ENCODE results near the gene PMM1.
"Not testable (repeated sequence)": the region's sequence is repeated elsewhere in the genome, so short reads cannot be mapped to it uniquely, and the experiment has no call there.

Gene PMM1

DNA sequence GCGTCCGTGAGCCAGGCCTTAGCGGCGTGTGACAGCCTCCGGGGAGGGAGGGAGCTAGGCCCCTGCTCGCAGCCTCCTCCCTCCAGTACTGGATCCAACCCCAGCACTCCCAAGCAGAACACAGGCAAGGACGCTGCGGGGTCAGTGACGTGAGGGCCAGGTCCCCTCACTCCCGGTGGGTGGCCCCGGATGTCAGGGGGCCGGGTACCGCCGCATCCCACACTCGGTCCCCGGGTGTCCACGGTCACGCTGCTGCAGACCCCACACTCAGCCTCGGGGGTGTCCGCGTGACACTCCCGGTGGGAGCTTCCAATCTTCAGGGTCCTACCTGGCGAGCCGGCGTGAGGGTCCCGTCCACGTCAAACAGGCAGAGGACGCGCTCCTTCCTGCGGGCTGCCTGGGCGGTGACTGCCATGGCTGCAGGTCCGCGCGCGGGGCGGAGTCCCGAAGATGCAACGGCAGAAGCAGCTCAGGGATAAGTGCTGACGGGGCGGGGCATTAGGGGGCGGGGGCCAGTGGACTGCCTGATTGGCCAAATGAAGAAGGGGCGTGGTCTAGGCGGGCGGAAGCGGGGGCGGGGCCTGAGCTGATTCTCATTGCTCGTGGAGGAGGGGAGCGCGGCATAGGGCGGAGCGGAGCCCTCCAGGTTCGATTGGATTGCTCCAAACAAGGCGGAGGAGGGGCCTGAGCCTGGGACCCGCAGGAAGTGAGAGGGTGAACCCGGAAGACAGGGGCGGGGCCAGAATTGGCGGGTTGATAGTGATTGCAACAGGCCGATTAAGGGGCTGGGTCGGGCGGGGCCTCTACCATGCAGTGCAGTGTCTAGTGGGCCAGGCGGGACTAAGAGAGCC, at the start of gene PMM1:
PMM1 (minus strand) TSS at position 450 of the 851 bp plus-strand sequence; CDS start at position 415, 35 bp downstream.
- peak; percentile 98 to 99 for DNase-seq

DNA sequence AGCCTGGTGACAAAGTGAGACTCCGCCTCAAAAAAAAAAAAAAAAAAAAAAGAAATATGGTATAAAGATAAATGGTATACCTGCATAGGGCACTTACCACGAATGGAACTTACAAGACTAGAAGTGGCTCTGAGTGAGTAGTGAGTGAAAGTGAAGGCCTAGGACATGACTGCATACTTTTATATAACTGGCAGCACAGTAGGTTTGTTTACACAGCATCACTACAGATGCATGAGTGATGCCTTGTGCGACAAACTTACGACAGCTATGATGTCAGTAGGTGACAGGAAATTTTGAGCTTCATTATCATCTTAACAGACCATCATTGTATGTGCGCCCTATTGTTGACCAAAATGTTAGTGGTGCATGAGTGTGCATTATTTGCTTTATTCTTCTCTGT, 49.1 kb upstream of the PMM1 start:
- DNase-seq, result peak in 1 of 2 experiments; percentile 6

DNA sequence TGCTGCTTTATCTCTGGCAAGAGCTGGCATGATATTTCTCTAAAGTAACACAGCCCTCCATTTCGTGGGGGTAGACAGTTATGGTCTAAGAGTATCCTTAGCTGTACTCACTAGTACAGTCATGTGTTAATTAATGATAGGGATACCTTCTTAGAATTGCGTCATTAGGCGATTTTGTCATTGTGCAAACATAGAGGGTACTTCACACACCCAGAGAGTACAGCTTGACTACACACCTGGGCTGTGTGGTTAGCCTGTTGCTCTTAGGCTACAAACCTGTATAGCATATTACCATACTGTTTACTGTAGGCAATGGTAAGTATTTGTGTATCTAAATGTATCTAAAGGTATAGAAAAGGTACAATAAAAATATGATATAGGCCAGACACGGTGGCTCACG, 48.5 kb upstream of the PMM1 start:
- DNase-seq, result no peak

- DNase-seq, result not testable (repeated sequence)
Measured at GRCh38 chr22:41637623-41638022, 48.0 kb upstream of the PMM1 start.

DNA sequence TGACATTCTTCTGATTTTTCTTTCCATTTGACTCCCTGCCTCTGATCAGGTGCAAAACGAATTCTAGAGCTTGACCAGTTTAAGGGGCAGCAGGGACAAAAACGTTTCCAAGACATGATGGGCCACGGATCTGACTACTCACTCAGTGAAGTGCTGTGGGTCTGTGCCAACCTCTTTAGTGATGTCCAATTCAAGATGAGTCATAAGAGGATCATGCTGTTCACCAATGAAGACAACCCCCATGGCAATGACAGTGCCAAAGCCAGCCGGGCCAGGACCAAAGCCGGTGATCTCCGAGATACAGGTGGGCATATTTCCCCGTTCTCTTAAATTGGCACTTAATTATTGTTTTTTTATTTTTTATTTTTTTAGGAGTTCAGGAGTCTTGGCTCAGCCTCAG, 46.8 kb upstream of the PMM1 start:
- no peak for DNase-seq

DNA sequence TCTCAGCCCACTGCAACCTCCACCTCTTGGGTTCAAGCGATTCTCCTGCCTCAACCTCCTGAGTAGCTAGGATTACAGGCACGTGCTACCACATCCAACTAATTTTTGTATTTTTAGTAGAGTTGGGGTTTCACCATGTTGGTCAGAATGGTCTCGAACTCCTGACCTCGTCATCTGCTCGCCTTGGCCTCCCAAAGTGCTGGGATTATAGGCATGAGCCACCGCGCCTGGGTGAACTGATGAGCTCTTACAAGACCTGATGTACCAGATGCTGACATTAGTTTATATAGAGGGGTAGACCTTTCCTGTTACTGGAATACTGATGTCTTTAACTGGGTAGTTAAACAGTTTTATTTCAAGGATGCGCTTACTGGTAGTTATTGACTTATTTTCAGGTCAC, 45.0 kb upstream of the PMM1 start:
- not testable (repeated sequence) for DNase-seq

DNA sequence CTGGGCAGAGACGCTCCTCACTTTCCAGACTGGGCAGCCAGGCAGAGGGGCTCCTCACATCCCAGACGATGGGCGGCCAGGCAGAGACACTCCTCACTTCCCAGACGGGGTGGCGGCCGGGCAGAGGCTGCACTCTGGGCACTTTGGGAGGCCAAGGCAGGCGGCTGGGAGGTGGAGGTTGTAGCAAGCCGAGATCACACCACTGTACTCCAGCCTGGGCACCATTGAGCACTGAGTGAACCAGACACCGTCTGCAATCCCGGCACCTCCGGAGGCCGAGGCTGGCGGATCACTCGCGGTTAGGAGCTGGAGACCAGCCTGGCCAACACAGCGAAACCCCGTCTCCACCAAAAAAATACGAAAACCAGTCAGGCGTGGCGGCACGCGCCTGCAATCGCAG, 42.0 kb upstream of the PMM1 start:
- not testable (repeated sequence) for DNase-seq

GRCh38 chr22:41631115-41631514, 41.5 kb upstream of the PMM1 start:
- not testable (repeated sequence) for DNase-seq

- DNase-seq, result no peak
Measured at GRCh38 chr22:41625577-41625976, 35.9 kb upstream of the PMM1 start.

DNA sequence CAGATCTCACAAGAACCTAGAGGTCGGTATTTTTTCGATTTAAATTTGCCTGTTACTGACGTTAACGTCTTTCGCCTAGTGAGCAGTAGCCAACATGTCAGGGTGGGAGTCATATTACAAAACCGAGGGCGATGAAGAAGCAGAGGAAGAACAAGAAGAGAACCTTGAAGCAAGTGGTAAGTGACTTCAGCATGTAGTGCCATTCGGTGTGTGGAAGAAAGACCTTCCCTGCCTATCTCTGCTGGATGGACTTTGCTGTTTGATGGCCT, 32.2 kb upstream of the PMM1 start:
- no peak for DNase-seq

DNA sequence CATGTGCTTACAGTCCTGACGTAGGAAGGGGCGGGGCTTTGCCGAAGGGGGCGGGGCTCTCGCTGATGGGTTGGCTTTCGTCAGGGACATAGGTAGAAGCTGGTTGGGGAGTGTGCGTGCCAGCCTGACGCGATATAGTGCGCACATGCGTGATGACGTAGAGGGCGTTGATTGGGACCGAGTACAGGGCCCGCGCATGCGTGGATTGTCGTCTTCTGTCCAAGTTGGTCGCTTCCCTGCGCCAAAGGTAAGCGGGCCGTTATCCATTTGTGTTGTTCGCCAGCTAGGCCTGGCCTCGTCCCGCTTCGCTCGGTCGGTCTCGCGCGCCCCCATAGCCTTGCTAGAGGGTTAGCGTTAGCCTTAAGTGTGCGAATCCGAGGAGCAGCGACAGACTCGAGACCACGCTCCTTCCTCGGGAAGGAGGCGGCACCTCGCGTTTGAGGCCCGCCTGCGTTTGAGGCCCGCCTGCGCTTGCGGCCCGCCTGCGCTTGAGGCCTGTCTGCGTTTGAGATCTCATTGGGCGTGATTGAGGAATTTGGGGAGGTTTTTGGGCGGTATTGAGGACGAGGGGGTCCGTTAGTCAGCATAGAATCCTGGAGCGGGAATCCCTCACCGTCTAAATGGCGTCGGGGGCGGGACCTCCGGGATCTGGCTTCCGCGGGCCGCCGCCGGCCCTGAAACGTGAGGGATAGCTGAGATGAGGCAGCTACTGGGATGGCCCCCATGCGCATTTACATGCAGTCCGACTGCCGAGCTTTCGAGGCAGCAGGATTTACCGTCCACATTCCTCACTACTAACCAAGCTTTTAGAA, 31.7 kb upstream of the PMM1 start, which contains the start of gene XRCC6:
XRCC6 (plus strand) TSS at position 197 of the 812 bp plus-strand sequence. CDS start 710 bp downstream, outside the sequence.
- DNase-seq, result peak; percentile 97 to 98

- DNase-seq, result peak in 1 of 2 experiments; percentile 34
Measured at GRCh38 chr22:41620589-41621098, 31.0 kb upstream of the PMM1 start, which contains the start of gene DESI1. Gene DESI1 (minus strand): TSS chr22:41621043. CDS start chr22:41620839, 204 bp downstream.

- DNase-seq, result peak in 1 of 2 experiments; percentile 49
Measured at GRCh38 chr22:41619979-41620588, 30.4 kb upstream of the PMM1 start.

- DNase-seq, result no peak
Measured at GRCh38 chr22:41613456-41613855, 23.8 kb upstream of the PMM1 start.

- no peak for DNase-seq
Measured at GRCh38 chr22:41612603-41613306, 23.1 kb upstream of the PMM1 start.

DNA sequence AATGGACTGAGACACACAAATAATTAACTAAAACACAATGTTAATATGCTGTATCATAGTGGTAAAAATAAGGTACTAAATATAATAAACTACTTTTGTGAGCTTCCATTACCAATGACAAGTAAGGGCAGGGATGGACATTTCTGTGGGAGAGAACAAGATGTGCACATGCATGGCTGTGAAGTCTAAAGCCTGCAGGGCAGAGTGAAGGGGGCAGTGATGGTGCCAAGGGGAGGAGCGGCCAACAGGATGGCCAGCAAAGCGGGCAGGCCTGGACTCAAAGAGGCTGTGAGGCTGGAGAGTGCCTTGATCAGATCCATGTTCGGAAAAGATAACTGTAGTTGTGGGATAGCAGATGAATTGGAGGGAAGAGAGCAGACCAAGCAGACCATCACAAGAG, 18.7 kb upstream of the PMM1 start:
- no peak for DNase-seq

GRCh38 chr22:41603873-41604332, 14.3 kb upstream of the PMM1 start:
- no peak for DNase-seq

DNA sequence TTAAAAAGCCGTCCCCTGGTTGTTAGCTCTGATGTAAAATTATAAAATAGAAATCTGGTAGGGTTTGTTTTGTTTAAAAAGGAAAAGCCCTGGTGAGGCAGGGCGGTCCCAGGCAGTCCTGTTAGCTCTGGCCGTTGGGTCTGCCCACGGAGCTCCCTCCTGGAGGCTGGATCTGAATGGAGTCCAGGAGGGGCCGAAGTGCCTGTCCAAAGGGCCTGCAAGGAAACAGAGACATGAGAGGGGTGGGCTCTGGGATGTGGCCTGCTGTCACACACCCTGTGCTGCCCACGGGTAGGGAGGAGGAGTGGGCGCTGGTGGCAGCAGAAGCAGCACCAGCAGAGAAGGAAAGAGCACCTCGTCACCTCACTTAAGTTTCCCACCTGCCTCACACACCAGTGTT, 11.3 kb upstream of the PMM1 start:
- DNase-seq, result no peak

- no peak for DNase-seq
Measured at GRCh38 chr22:41598891-41599635, 9.4 kb upstream of the PMM1 start.

- no peak for DNase-seq
Measured at GRCh38 chr22:41598081-41598480, 8.4 kb upstream of the PMM1 start.

DNA sequence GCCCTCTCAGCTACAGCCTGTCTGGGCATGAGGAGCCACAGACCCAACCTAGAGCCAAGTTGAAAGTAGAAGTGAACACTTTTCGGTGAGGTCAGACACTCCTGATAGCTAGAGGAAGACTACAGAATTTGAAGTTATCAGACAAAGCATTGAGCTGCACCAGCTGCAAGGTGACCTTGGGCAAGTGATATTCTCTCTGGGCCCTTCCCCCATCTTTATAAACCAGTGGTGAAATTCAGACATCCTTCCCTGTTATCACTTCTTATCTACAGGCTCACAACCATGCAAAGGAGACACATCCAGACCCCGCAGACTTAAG, 8.0 kb upstream of the PMM1 start:
- no peak for DNase-seq

Data from NCI-H2081 (cell line).